ENCODE measurements around the gene CNOT6.

CNOT6 gene

GRCh38 chr5:180603076-180603594, 109.0 kb downstream of the CNOT6 start:
- DNase-seq = no peak

GRCh38 chr5:180604271-180604670, 110.1 kb downstream of the CNOT6 start:
- DNase-seq = no peak

GRCh38 chr5:180605554-180606214, 111.5 kb downstream of the CNOT6 start:
- peak; percentile 27 to 56 for DNase-seq

- DNase-seq = no peak
Measured at GRCh38 chr5:180606215-180606785, 112.1 kb downstream of the CNOT6 start.

GRCh38 chr5:180607861-180608571, 113.8 kb downstream of the CNOT6 start:
- DNase-seq = no peak

- no peak for DNase-seq
Measured at GRCh38 chr5:180608572-180609310, 114.6 kb downstream of the CNOT6 start.

- DNase-seq = no peak
Measured at GRCh38 chr5:180609386-180609785, 115.2 kb downstream of the CNOT6 start.

GRCh38 chr5:180609817-180610550, 115.8 kb downstream of the CNOT6 start:
- DNase-seq = no peak

GRCh38 chr5:180611140-180611850, 117.1 kb downstream of the CNOT6 start:
- DNase-seq = no peak

GRCh38 chr5:180612683-180613082, 118.5 kb downstream of the CNOT6 start:
- no peak for DNase-seq

GRCh38 chr5:180613188-180613813, 119.1 kb downstream of the CNOT6 start:
- no peak for DNase-seq

- no peak for DNase-seq
Measured at GRCh38 chr5:180613814-180614188, 119.6 kb downstream of the CNOT6 start.

GRCh38 chr5:180618487-180618828, 124.3 kb downstream of the CNOT6 start:
- no peak for DNase-seq

GRCh38 chr5:180618829-180619562, 124.8 kb downstream of the CNOT6 start:
- peak; percentile 12 to 18 for DNase-seq

GRCh38 chr5:180619563-180619915, 125.4 kb downstream of the CNOT6 start:
- no peak for DNase-seq

GRCh38 chr5:180620014-180620413, 125.8 kb downstream of the CNOT6 start:
- DNase-seq = no peak

GRCh38 chr5:180621311-180621710, 127.1 kb downstream of the CNOT6 start:
- DNase-seq = no peak

- no peak for DNase-seq
Measured at GRCh38 chr5:180622910-180623309, 128.7 kb downstream of the CNOT6 start.

GRCh38 chr5:180623411-180623834, 129.2 kb downstream of the CNOT6 start:
- DNase-seq = no peak

- no peak for DNase-seq
Measured at GRCh38 chr5:180623844-180624243, 129.7 kb downstream of the CNOT6 start.

- no peak for DNase-seq
Measured at GRCh38 chr5:180624587-180624986, 130.4 kb downstream of the CNOT6 start.

All from activated CD4-positive, alpha-beta T cell treated with anti-CD3 and anti-CD28 coated beads for 4 hours (primary cell).